Calu3 (cell line): Measurements from ENCODE around the gene RPS14. TPM values are rescaled to one million over a fixed set of nuclear protein-coding genes. Genes with fewer than 3 reads are reported as not detected.
A peak's percentile ranks its signal among the peaks of the same experiment; 100 is the strongest.
"Not testable (repeated sequence)": the region's sequence is repeated elsewhere in the genome, so short reads cannot be mapped to it uniquely, and the experiment has no call there.

ENCODE experiments used
- BruUV-seq: library from RNA; stranded (reverse); fragments of 400-500 nt; replicated peaks from 2 replicates; lab custom pipeline; 2021; lab: Mats Ljungman, UMichigan
- CTCF ChIA-PET: fragments of 300-600 bp; sonication (Branson Sonifier 250); formaldehyde crosslinking; loops from one replicate; lab custom pipeline; 2022; ENCODE audit warnings: antibody characterized with exemption; lab: Charles Lee
- DNase-seq: peaks from one replicate; pipeline ENCODE4 v3.0.0; 2022
- H3K27ac Mint-ChIP-seq: one replicate; pipeline ENCODE4 v1.8.0; 2022; ENCODE audit warnings: mixed read lengths; ENCODE audit not compliant: unreplicated experiment
- H3K27me3 Mint-ChIP-seq: one replicate; pipeline ENCODE4 v1.8.0; 2022; ENCODE audit warnings: mixed read lengths; ENCODE audit not compliant: unreplicated experiment
- H3K36me3 Mint-ChIP-seq: one replicate; pipeline ENCODE4 v1.8.0; 2022; ENCODE audit warnings: mild to moderate bottlenecking, moderate library complexity, mixed read lengths; ENCODE audit not compliant: insufficient read depth, unreplicated experiment
- H3K4me1 Mint-ChIP-seq: one replicate; pipeline ENCODE4 v1.8.0; 2022; ENCODE audit warnings: mild to moderate bottlenecking, low read depth, mixed read lengths; ENCODE audit not compliant: unreplicated experiment
- H3K4me3 Mint-ChIP-seq: one replicate; pipeline ENCODE4 v1.8.0; 2022; ENCODE audit warnings: mild to moderate bottlenecking, low read depth, moderate library complexity, mixed read lengths; ENCODE audit not compliant: unreplicated experiment
- H3K9me3 Mint-ChIP-seq: one replicate; pipeline ENCODE4 v1.8.0; 2022; ENCODE audit warnings: low read depth, mixed read lengths; ENCODE audit not compliant: unreplicated experiment
- CTCF ChIP-seq: fragments of 200-600 bp; IDR thresholded peaks from one replicate; pipeline ENCODE4 v1.8.0; 2022; ENCODE audit warnings: antibody characterized with exemption; ENCODE audit not compliant: unreplicated experiment
- intact Hi-C: fragments of 100-400 bp; cut with micrococcal nuclease; formaldehyde crosslinking; loops from one replicate; pipeline ENCODE4 v1.10.0; 2022; ENCODE audit not compliant: unreplicated experiment
- total RNA-seq: library from RNA; stranded (reverse); gene quantifications from 2 replicates; pipeline ENCODE4 v1.2.3, GENCODE V29; 2022

RPS14 gene
- total RNA-seq, 1 experiment from 2014 or later: 2,330 TPM

- intact Hi-C loops: no loop called here
- H3K27me3 Mint-ChIP-seq: no peaks in the 10 kb centered on the region
Observed at GRCh38 chr5:150428978-150429377, 20.6 kb downstream of the RPS14 start.

GRCh38 chr5:150428106-150428876 lies 21.2 kb downstream of the RPS14 start:
- H3K27me3 Mint-ChIP-seq: no peaks in the 10 kb centered on the region
- peaks cover 22% of the 10 kb centered on the region for H3K4me1 Mint-ChIP-seq
- CTCF ChIA-PET: interaction anchor here (1.0 kb wide), 1 partner anchor 12 kb away, joined by 5 read pairs; no protein-coding TSS in a partner anchor
- DNase-seq: peak; percentile 29
- H3K27ac Mint-ChIP-seq: peak overlapping the region; percentile 5
- H3K4me3 Mint-ChIP-seq: no peak overlapping the region
- H3K9me3 Mint-ChIP-seq: no peaks in the 10 kb centered on the region
- peaks cover 9% of the 10 kb centered on the region for H3K36me3 Mint-ChIP-seq
- no peak for TF ChIP-seq CTCF
- intact Hi-C loops: no loop called here
- no TSS peak for BruUV-seq

More at GRCh38 chr5:150428978-150429377, 20.6 kb downstream of the RPS14 start:
- no peaks in the 10 kb centered on the region for H3K9me3 Mint-ChIP-seq
- no TSS peak for BruUV-seq
- peaks cover 22% of the 10 kb centered on the region for H3K4me1 Mint-ChIP-seq
- DNase-seq: no peak
- H3K27ac Mint-ChIP-seq: no peak overlapping the region
- CTCF ChIA-PET: interaction anchor here (1.0 kb wide), 1 partner anchor 13 kb away, joined by 5 read pairs; no protein-coding TSS in a partner anchor
- no peak overlapping the region for H3K4me3 Mint-ChIP-seq
- no peak for TF ChIP-seq CTCF
- H3K36me3 Mint-ChIP-seq: peaks cover 9% of the 10 kb centered on the region

- peaks cover 30% of the 10 kb centered on the region for H3K4me1 Mint-ChIP-seq
- H3K9me3 Mint-ChIP-seq, DNase-seq, H3K36me3 Mint-ChIP-seq, H3K4me3 Mint-ChIP-seq, H3K27ac Mint-ChIP-seq, BruUV-seq, intact Hi-C loops, H3K27me3 Mint-ChIP-seq: not testable (repeated sequence)
- CTCF ChIA-PET: interaction anchor here (0.7 kb wide), 1 partner anchor 34 kb away, joined by 3 read pairs; no protein-coding TSS in a partner anchor
Observed at GRCh38 chr5:150426165-150426564, 23.4 kb downstream of the RPS14 start.

DNA sequence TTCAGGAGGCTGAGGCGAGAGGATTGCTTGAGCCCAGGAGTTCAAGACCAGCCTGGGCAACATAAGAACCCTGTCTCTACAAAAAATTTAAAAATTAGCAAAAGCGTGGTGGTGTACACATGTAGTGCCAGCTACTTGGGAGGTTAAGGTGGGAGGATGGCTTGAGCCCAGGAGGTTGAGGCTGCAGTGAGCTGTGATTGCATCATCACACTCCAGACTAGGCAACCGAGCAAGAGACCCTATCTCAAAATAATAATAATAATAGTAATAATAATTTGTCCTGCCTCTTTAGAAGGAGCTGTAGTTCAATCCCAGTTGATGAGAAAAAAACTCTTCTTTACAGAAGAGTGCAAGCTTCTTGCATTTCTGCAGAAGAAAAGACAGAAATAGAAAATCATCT lies 26.8 kb downstream of the RPS14 start:
- Mint-ChIP-seq H3K4me3 (no peak overlapping the region), H3K4me1 (peaks cover 12% of the 10 kb centered on the region), H3K27me3 (no peaks in the 10 kb centered on the region), H3K36me3 (peaks cover 3% of the 10 kb centered on the region), H3K9me3 (no peaks in the 10 kb centered on the region), H3K27ac (no peak overlapping the region)
- intact Hi-C loops: no loop called here
- TF ChIP-seq CTCF: no peak
- CTCF ChIA-PET: interaction anchor here (1.6 kb wide), 1 partner anchor 14 kb away, joined by 4 read pairs; no protein-coding TSS in a partner anchor
- no TSS peak for BruUV-seq
- no peak for DNase-seq

DNA sequence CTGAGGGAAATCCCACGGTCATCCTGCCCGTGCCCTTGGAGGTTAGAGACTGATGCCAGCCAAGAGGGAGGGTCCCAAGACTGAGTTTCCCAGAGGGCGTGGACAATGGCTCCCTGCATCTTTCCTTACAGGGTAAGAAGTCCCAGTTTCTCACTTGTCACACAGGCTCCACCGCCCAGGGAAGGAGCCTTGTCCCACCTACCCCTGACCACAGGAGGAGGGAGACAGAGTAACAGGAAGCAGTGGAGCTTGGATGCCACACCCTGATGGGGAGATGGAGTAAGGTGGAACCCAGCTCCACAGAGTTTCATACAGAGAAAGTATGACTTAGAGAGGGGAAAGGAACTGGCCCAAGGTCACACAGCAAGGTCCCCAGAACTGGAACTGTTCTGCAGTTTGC lies 27.5 kb downstream of the RPS14 start:
- Mint-ChIP-seq H3K4me1 (peaks cover 8% of the 10 kb centered on the region), H3K27ac (no peak overlapping the region), H3K9me3 (no peaks in the 10 kb centered on the region), H3K36me3 (no peaks in the 10 kb centered on the region), H3K27me3 (no peaks in the 10 kb centered on the region), H3K4me3 (no peak overlapping the region)
- no peak for TF ChIP-seq CTCF
- BruUV-seq: no TSS peak
- CTCF ChIA-PET: interaction anchor here (1.6 kb wide), 1 partner anchor 14 kb away, joined by 4 read pairs; no protein-coding TSS in a partner anchor
- no peak for DNase-seq
- intact Hi-C loops: no loop called here
